WERI-Rb-1 (cell line): ENCODE measurements around the gene ARHGAP22.

Source experiments
- DNase-seq: peaks from one replicate; pipeline ENCODE4 v3.0.0-alpha.2; 2020
- H3K27ac ChIP-seq: fragments of 250-450 bp; sonication (Bioruptor Pico); 2 replicates; pipeline ENCODE4 v1.5.1; 2020; ENCODE audit warnings: mild to moderate bottlenecking, moderate library complexity
- H3K27me3 ChIP-seq: fragments of 250-450 bp; sonication (Bioruptor Pico); 2 replicates; pipeline ENCODE4 v1.5.1; 2021; ENCODE audit warnings: mild to moderate bottlenecking, low read depth, moderate library complexity; ENCODE audit not compliant: insufficient read depth, severe bottlenecking
- H3K36me3 ChIP-seq: fragments of 250-450 bp; sonication (Bioruptor Pico); 2 replicates; pipeline ENCODE4 v1.5.1; 2020; ENCODE audit warnings: mild to moderate bottlenecking, moderate library complexity
- H3K4me3 ChIP-seq: 2 replicates; pipeline ENCODE4 v1.5.1; 2011; ENCODE audit warnings: low read depth, mild to moderate bottlenecking, control low read depth, low read length
- H3K9me3 ChIP-seq: fragments of 250-450 bp; sonication (Bioruptor Pico); 2 replicates; pipeline ENCODE4 v1.5.1; 2021; ENCODE audit warnings: mild to moderate bottlenecking, moderate library complexity; ENCODE audit not compliant: severe bottlenecking
- CTCF ChIP-seq: IDR thresholded peaks from 2 replicates; pipeline ENCODE4 v1.5.1; 2011; ENCODE audit warnings: low read depth, mild to moderate bottlenecking, control low read depth, inconsistent platforms, low read length

Gene ARHGAP22

GRCh38 chr10:48607356-48608278, 2.7 kb upstream of the ARHGAP22 start:
- no peak for DNase-seq
- Histone ChIP-seq H3K9me3 (no peaks in the 10 kb centered on the region), H3K27me3 (no peaks in the 10 kb centered on the region), H3K4me3 (no peak overlapping the region), H3K27ac (no peak overlapping the region), H3K36me3 (no peaks in the 10 kb centered on the region)
- TF ChIP-seq CTCF: no peak

DNA sequence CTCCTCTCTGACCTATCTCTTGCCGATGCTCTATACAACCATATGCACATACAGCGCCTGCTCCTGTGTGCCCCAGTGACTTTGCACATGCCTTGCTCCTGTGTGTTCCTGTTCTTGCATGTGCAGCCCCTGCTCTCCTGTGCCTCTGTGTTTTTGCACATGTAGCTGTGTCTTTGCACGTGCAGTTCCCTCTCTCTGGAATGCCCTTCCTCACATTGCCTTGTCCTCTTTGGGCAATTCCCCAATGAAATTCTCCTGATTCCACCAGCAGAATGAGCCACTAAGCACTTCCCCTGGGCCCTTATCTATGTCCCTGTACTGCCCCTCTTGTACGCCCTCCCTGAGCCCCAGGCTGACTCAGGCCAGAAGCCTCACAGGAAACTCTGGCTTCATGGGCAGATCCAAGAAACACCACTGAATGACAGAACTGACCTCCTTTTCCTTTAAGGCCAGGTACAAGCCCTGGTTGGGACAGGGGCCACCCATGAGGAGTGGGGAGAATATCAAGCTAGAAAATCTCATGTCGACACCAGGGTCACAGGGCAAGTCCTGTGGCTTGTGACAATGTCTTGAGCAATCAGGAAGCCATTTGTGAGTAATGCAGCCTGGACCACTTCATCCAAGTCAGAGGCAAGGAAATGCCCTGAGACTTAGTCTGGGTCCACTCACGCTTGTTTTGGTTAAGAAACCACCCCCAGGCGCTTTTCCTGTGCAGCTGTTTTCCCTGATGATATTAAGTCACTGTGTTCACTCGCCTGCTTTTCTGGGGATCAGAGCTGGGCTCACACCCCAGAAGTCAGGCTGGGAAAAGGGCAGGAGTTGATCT, 1.9 kb upstream of the ARHGAP22 start:
- Histone ChIP-seq H3K27me3 (no peaks in the 10 kb centered on the region), H3K4me3 (no peak overlapping the region), H3K9me3 (no peaks in the 10 kb centered on the region), H3K36me3 (no peaks in the 10 kb centered on the region), H3K27ac (no peak overlapping the region)
- no peak for TF ChIP-seq CTCF
- DNase-seq: no peak

- Histone ChIP-seq H3K27me3 (no peaks in the 10 kb centered on the region), H3K4me3 (no peak overlapping the region), H3K36me3 (no peaks in the 10 kb centered on the region), H3K27ac (no peak overlapping the region), H3K9me3 (no peaks in the 10 kb centered on the region)
- DNase-seq: no peak
- no peak for TF ChIP-seq CTCF
These were observed 1.1 kb upstream of the ARHGAP22 start for GRCh38 chr10:48605786-48606529.

GRCh38 chr10:48604039-48604990, 558 bp downstream of the ARHGAP22 start:
- DNase-seq: no peak
- Histone ChIP-seq H3K36me3 (no peaks in the 10 kb centered on the region), H3K27ac (no peak overlapping the region)

More at GRCh38 chr10:48604039-48604990, 558 bp downstream of the ARHGAP22 start:
- Histone ChIP-seq H3K4me3 (peak overlapping the region; percentile 75), H3K27me3 (no peaks in the 10 kb centered on the region), H3K9me3 (no peaks in the 10 kb centered on the region)
- no peak for TF ChIP-seq CTCF
